HepG2 (cell line): ENCODE results near the gene SURF6. TPM values are rescaled to one million over a fixed set of nuclear protein-coding genes. Genes with fewer than 3 reads are reported as not detected.
A peak's percentile ranks its signal among the peaks of the same experiment; 100 is the strongest.

Experiments used
- MBD4 ChIP-seq: IDR thresholded peaks from 2 replicates; pipeline ENCODE4 v1.6.1; 2012; ENCODE audit warnings: low read length, inconsistent platforms, borderline replicate concordance
- SOX13 ChIP-seq, 3 experiments: fragments of 450-650 bp in 1 of 3; sonication (generic) in 1 of 3; formaldehyde crosslinking in 1 of 3; IDR thresholded peaks in 2 of 3; conservative IDR thresholded peaks in 1 of 3; 2 replicates each; pipeline versions ENCODE4 v1.5.0 to v1.6.1; 2016 to 2020; ENCODE audit warnings: antibody characterized with exemption in 1 of 3, mild to moderate bottlenecking in 1 of 3, missing compliant biosample characterization in 1 of 3, missing genetic modification reagents in 1 of 3, moderate library complexity in 1 of 3
- SYNCRIP ChIP-seq: fragments of 200-400 bp; formaldehyde crosslinking; IDR thresholded peaks from 2 replicates; pipeline ENCODE4 v1.6.1; 2018; ENCODE audit warnings: mild to moderate bottlenecking, low read depth, low read length; ENCODE audit not compliant: insufficient read depth
- UBTF ChIP-seq: sonication (generic); formaldehyde crosslinking; IDR thresholded peaks from 2 replicates; pipeline ENCODE4 v1.4.0; 2020; ENCODE audit warnings: mild to moderate bottlenecking, missing genetic modification reagents
- ZBTB38 ChIP-seq: sonication (generic); formaldehyde crosslinking; IDR thresholded peaks from 2 replicates; pipeline ENCODE4 v1.5.1; 2020; ENCODE audit warnings: mild to moderate bottlenecking, missing genetic modification reagents
- ZBTB7A ChIP-seq: sonication (generic); formaldehyde crosslinking; IDR thresholded peaks from 2 replicates; pipeline ENCODE4 v1.8.0; 2022; ENCODE audit warnings: mild to moderate bottlenecking, missing genetic modification reagents
- ZNF263 ChIP-seq: sonication (generic); formaldehyde crosslinking; IDR thresholded peaks from 2 replicates; pipeline ENCODE4 v1.4.0; 2020; ENCODE audit warnings: missing genetic modification reagents
- ZNF280B ChIP-seq: sonication (generic); formaldehyde crosslinking; IDR thresholded peaks from 2 replicates; pipeline ENCODE4 v1.5.0; 2020; ENCODE audit warnings: missing genetic modification reagents, mild to moderate bottlenecking, borderline replicate concordance
- ZNF616 ChIP-seq: sonication (generic); formaldehyde crosslinking; IDR thresholded peaks from 2 replicates; pipeline ENCODE4 v1.5.0; 2020; ENCODE audit warnings: low read depth, mild to moderate bottlenecking, missing genetic modification reagents
- polyA plus RNA-seq, 8 experiments: library from polyadenylated mRNA; depleted of rRNA in 3 of 8; stranded (reverse) in 7 of 8; unstranded in 1 of 8; fragments of >200 nt; fragmentation: Illumina TruSeq in 4 of 8; extraction: Trizol in 4 of 8; gene quantifications; 2 replicates each; pipeline versions ENCODE4 v1.2.1 to v1.2.3, GENCODE V29; 2011 to 2016; ENCODE audit warnings: low read depth in 4 of 8, missing spikeins in 1 of 8, mixed read lengths in 1 of 8; ENCODE audit not compliant: insufficient read depth in 1 of 8
- total RNA-seq, 5 experiments: library from RNA; depleted of rRNA; stranded (reverse); fragments of >200 nt; fragmentation: Illumina TruSeq; extraction: Trizol; gene quantifications; 2 replicates each; pipeline ENCODE4 v1.2.3, GENCODE V29; 2016; ENCODE audit warnings: low read depth in 1 of 5
- TF ChIP-seq, protein P1 (sequence below), 2 experiments: sonication (generic) in 1 of 2; formaldehyde crosslinking in 1 of 2; IDR thresholded peaks; 2 replicates each; pipeline versions ENCODE4 v1.5.1 to v1.6.1; 2011 to 2020; ENCODE audit warnings: borderline replicate concordance in 1 of 2, low read depth in 1 of 2, low read length in 1 of 2, mild to moderate bottlenecking in 1 of 2, missing genetic modification reagents in 1 of 2, moderate library complexity in 1 of 2
- TF ChIP-seq, protein P2 (sequence below): sonication (generic); formaldehyde crosslinking; IDR thresholded peaks from 2 replicates; pipeline ENCODE4 v1.4.0; 2020; ENCODE audit warnings: missing genetic modification reagents, mild to moderate bottlenecking, borderline replicate concordance
- TF ChIP-seq, protein P3 (sequence below): sonication (generic); formaldehyde crosslinking; IDR thresholded peaks from 2 replicates; pipeline ENCODE4 v1.4.0; 2020; ENCODE audit warnings: missing genetic modification reagents

The SURF6 gene
- total and polyA plus RNA-seq, 2 of the 13 experiments (the other 11 are each of a cell fraction or from before 2014, with no cell fraction given) = 5.9 to 14.7 TPM

DNA sequence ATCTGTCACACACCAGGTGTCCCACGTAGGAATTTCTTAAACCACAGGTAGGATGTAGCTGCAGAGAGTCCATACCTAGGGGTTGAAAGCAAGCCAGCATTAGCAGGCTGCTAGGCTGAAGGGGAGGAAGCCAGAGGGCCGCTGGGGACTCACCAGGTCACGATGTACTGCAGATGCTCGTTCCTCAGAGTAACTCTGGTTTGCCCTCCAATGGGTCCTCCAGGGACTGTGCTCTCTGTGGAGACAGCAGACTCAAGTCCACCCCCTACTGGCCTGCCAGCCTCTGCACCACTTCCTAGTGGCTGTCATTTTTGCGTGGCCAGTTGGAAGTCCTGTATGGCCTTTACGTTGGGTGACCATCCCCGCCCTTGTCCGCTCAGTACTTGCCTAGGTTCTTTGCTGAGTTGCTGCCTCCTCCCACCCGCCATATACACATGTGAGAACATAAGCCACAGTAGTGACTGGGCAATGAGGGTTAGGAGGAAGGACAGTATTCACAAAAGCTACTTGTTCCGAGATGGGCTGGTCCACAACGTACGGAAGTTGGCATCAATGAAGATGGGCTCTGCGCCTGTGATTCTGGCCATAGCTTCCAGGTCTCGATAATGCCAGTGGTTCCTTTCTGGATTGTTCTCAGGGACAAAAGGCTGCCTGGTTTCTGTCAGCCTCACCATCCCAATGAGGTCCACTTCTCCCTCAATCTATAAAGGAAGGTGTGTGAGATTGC, 16.1 kb upstream of the SURF6 start (continued):
- TF ChIP-seq, protein P1, sequence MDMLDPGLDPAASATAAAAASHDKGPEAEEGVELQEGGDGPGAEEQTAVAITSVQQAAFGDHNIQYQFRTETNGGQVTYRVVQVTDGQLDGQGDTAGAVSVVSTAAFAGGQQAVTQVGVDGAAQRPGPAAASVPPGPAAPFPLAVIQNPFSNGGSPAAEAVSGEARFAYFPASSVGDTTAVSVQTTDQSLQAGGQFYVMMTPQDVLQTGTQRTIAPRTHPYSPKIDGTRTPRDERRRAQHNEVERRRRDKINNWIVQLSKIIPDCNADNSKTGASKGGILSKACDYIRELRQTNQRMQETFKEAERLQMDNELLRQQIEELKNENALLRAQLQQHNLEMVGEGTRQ (IDR thresholded peaks at IDR 0.05; ENCODE audit: low read depth, low read length) = no peak
- TF ChIP-seq, protein P1 (CRISPR knock-in tag; IDR thresholded peaks at IDR 0.05; ENCODE audit: borderline replicate concordance) = no peak
- TF ChIP-seq MBD4 (0 out of 2 replicates have a peak, but pooled peaks have one; percentile 13), ZNF280B (CRISPR knock-in tag) (peak; percentile 56; the same call in 1 of the 2 replicates), ZBTB7A (no peak), ZNF616 (CRISPR knock-in tag) (no peak), ZNF263 (CRISPR knock-in tag) (peak; percentile 96), UBTF (CRISPR knock-in tag) (0 out of 2 replicates have a peak, but pooled peaks have one; percentile 17), SOX13 (IDR thresholded peaks at IDR 0.05) (no peak), SOX13 (CRISPR knock-in tag; conservative IDR thresholded peaks at IDR 0.05 in 1 of 2, IDR thresholded peaks at IDR 0.05 in 1 of 2) (no peak), SYNCRIP (no peak), ZBTB38 (CRISPR knock-in tag) (peak; percentile 78)
- TF ChIP-seq, protein P2, sequence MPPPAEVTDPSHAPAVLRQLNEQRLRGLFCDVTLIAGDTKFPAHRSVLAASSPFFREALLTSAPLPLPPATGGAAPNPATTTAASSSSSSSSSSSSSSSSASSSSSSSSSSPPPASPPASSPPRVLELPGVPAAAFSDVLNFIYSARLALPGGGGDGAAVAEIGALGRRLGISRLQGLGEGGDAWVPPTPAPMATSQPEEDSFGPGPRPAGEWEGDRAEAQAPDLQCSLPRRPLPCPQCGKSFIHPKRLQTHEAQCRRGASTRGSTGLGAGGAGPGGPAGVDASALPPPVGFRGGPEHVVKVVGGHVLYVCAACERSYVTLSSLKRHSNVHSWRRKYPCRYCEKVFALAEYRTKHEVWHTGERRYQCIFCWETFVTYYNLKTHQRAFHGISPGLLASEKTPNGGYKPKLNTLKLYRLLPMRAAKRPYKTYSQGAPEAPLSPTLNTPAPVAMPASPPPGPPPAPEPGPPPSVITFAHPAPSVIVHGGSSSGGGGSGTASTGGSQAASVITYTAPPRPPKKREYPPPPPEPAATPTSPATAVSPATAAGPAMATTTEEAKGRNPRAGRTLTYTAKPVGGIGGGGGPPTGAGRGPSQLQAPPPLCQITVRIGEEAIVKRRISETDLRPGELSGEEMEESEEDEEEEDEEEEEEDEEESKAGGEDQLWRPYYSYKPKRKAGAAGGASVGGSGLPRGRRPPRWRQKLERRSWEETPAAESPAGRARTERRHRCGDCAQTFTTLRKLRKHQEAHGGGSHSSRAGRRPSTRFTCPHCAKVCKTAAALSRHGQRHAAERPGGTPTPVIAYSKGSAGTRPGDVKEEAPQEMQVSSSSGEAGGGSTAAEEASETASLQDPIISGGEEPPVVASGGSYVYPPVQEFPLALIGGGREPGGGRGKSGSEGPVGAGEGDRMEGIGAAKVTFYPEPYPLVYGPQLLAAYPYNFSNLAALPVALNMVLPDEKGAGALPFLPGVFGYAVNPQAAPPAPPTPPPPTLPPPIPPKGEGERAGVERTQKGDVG (CRISPR knock-in tag) = peak; percentile 79; the same call in 1 of the 2 replicates
- TF ChIP-seq, protein P3, sequence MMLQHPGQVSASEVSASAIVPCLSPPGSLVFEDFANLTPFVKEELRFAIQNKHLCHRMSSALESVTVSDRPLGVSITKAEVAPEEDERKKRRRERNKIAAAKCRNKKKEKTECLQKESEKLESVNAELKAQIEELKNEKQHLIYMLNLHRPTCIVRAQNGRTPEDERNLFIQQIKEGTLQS = no peak
